Measurements from ENCODE around the gene CYREN. TPM values are rescaled to one million over a fixed set of nuclear protein-coding genes. Genes with fewer than 3 reads are reported as not detected.

Gene CYREN
- total and polyA plus RNA-seq, 9 of the 15 experiments (the other 6 are each of a cell fraction or from before 2014, with no cell fraction given) = 13.9 to 108 (median 88.8) TPM

DNA sequence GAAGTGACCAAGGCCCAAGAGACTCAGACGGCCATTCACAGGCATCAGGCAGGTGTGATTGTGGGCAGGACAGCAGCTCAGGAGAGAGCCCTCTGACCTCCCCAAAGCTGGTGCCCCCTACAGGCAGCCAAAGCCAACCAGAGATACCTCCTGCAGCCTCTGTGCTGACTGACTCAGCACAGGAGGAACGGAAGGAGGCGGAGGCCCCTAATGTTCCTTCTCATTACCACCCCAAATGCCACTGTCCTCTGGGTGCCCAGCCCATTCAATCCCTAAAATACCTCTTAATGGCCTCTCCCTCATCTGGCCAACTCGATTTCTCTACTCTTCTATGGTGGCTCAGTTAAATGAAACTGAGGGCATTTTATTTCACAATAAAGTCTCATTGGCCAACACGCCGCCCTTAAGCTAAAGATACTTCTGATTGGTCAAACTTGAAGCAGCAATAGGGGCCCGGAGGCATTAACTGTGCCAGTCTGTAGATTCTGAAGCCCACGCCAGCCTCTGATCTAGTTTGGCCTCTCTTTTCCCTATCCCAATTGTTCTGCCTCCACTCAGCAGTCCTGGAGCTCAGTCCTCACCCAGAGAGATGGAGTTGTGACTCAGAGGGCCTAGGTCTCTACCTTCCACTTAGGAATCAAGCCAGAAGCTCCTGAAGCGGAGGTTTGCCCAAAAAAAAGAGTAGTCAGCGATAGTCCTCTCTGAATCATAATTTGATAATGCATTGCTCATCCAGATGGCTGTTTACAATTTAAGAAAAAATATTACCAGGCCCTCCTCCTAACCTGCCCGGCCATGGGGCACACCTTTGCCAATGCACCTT, 1.2 kb downstream of the CYREN start (continued):
- TF ChIP-seq, protein P1, sequence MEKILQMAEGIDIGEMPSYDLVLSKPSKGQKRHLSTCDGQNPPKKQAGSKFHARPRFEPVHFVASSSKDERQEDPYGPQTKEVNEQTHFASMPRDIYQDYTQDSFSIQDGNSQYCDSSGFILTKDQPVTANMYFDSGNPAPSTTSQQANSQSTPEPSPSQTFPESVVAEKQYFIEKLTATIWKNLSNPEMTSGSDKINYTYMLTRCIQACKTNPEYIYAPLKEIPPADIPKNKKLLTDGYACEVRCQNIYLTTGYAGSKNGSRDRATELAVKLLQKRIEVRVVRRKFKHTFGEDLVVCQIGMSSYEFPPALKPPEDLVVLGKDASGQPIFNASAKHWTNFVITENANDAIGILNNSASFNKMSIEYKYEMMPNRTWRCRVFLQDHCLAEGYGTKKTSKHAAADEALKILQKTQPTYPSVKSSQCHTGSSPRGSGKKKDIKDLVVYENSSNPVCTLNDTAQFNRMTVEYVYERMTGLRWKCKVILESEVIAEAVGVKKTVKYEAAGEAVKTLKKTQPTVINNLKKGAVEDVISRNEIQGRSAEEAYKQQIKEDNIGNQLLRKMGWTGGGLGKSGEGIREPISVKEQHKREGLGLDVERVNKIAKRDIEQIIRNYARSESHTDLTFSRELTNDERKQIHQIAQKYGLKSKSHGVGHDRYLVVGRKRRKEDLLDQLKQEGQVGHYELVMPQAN (IDR thresholded peaks at IDR 0.05; ENCODE audit: borderline replicate concordance) = no peak
- TF ChIP-seq SREBF1 (IDR thresholded peaks at IDR 0.05; ENCODE audit: borderline replicate concordance, low read depth, low read length) (no peak), ZSCAN29 (IDR thresholded peaks at IDR 0.05) (no peak), SIX5 (IDR thresholded peaks at IDR 0.05; ENCODE audit: borderline replicate concordance in 1 of 2, insufficient read depth in 1 of 2, low read depth in 1 of 2, low read length in 2 of 2) (no peak), FOXK2 (conservative IDR thresholded peaks at IDR 0.05 in 1 of 2, IDR thresholded peaks at IDR 0.05 in 1 of 2; ENCODE audit: low read depth in 2 of 2) (no peak), MAFK (IDR thresholded peaks at IDR 0.05; ENCODE audit: low read length) (peak; percentile 64; the same call in 1 of the 2 replicates), NFYB (IDR thresholded peaks at IDR 0.05; ENCODE audit: extremely low read depth, insufficient read length) (no peak), SRF (CRISPR knock-in tag; IDR thresholded peaks at IDR 0.05) (no peak), E2F3 (CRISPR knock-in tag; IDR thresholded peaks at IDR 0.05) (no peak), ZNF274 (IDR thresholded peaks at IDR 0.05; ENCODE audit: borderline replicate concordance, low read depth, low read length) (no peak), MIER1 (IDR thresholded peaks at IDR 0.05; ENCODE audit: low read depth) (no peak), ARID2 (IDR thresholded peaks at IDR 0.05) (no peak)
- TF ChIP-seq, protein P2, sequence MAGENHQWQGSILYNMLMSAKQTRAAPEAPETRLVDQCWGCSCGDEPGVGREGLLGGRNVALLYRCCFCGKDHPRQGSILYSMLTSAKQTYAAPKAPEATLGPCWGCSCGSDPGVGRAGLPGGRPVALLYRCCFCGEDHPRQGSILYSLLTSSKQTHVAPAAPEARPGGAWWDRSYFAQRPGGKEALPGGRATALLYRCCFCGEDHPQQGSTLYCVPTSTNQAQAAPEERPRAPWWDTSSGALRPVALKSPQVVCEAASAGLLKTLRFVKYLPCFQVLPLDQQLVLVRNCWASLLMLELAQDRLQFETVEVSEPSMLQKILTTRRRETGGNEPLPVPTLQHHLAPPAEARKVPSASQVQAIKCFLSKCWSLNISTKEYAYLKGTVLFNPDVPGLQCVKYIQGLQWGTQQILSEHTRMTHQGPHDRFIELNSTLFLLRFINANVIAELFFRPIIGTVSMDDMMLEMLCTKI (IDR thresholded peaks at IDR 0.05; ENCODE audit: partially characterized antibody) = no peak
